GM21423 (cell line): ENCODE measurements around the gene HSPA5.
"Not testable (repeated sequence)": the region's sequence is repeated elsewhere in the genome, so short reads cannot be mapped to it uniquely, and the experiment has no call there.

ENCODE experiments used
- ATAC-seq: cut with Tn5 transposase; IDR thresholded peaks from one replicate; pipeline ENCODE4 v1.9.1; 2021; ENCODE audit warnings: mild to moderate bottlenecking, moderate library complexity; ENCODE audit not compliant: unreplicated experiment

HSPA5 gene

DNA sequence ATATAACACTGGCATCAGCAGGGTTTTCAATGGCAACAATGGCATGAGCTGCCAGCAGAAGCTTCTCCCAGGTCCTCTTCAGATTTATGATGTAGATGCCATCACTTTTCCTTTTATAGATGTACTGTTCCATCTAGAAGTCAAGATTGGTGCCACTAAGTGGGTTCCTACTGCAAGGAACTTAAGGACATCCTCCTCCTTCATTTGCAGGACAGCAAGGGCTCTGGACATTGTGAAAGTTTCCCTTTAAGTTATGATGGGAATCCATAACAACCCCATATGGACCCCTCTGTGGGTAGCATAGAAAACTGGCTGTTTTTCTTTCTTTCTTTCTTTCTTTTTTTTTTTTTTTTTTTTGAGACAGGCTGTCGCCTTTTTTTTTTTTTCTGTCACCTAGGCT lies 45.6 kb downstream of the HSPA5 start:
- ATAC-seq: not testable (repeated sequence)

DNA sequence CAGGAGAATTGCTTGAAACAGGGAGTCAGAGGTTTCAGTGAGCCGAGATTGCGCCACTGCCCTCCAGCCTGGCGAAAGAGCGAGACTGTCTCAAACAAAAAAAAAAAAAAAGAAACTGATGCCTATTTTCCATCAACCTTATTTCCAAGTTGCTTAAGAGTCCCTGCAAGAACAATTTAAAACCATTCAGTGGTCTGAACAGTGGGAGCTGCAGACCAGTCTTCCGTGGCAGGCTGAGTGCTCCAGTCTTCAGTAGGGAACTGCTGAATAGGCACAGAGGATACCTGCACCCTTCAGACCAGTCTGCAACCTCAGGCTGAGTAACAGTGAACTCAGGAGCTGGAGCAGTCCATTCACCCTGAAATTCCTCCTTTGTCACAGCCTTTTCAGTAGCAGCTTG lies 46.7 kb downstream of the HSPA5 start:
- not testable (repeated sequence) for ATAC-seq

DNA sequence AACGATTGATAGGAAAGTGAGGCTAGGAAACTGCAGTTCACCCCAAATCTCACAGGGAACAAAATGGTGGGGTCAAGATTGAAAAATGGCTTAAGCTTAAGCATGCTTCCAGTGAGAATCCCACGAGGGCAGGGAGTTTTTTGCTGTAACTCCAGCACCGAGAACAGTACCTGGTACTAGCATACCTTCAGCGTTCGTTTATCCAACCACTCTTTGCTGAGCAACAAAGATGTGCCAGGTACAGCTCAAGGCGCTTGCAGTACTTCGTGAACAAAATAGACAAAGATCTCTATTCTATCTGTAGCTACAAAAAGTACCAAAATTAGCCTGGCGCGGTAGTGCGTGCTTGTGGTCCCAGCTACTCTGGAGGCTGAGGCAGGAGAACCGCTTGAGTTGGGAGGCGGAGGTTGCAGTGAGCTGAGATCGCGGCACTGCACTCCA lies 50.8 kb downstream of the HSPA5 start:
- ATAC-seq: no peak

DNA sequence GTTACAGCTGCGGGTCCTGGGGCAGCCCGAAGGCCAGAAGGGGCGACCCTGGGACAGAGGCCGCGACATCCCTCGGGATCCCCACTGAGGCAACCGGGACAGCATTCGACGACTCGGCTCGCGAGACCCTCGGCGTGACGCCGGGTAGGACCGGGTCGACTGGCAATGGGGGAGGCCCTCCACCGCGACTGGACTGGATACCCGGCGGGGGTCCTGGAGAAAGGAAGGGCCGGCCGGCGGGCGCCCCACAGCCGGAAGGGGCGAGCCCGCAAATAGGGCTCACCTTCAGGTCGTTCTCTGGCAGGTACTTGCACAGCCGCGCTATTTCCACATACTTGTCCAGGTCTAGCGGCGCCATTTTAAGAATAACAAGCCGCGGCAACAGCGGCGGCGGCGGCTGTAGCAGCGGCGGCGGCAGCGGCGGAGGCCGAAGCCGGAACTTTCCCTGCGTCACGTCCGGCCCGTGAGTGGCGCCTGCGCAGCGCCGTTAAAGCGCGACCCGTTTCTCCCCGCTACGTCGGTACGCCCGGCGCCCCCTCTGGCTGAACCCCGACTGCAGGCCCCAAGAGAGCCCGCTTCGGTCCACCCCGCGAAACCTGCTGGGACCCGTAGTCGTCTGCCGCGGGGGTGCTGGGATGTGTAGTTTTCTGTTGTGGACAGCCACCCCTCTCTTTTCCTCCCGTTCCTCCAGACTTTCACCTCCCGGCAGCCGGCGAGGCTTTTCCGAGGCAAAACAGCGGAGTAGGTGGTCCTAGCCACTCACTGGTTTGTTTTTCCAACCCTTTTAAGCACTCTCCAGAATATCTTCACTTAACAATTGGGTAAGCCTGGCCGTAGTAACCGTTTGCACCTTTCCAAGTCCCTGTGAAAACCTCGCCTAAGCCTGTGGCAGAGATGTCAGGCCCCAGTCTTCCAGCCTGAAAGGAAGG lies 51.5 kb downstream of the HSPA5 start, which contains the start of gene PPP6C:
PPP6C (minus strand) TSS at position 443 of the 929 bp plus-strand sequence; CDS start at position 358, 85 bp downstream.
- ATAC-seq: peak; percentile 94

DNA sequence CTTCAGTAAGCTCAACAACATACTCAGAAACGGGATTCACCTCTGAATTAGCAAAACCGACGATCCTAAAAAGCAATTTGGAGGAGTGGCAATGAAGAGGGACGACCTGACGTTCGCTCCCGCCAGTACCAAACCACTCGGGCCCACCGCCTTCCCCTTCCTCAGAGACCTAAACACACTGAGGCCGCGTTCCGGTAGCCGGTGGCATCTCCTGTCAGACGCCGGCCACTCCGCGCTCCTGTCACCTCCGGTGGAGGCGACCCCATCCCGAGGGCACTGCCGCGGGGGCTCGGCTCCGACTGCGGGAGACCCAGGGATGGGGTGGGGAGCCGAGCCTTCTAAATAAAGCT lies 52.2 kb downstream of the HSPA5 start:
- ATAC-seq: no peak
